GM10248 (cell line): ENCODE results near the gene PGAP2.

Experiments used
- CTCF ChIA-PET: fragments of 300-600 bp; sonication (Branson Sonifier 250); formaldehyde crosslinking; extraction: SDS; loops from one replicate; lab custom pipeline; 2021; ENCODE audit warnings: antibody characterized with exemption; lab: Yijun Ruan, JAX
- POLR2A ChIA-PET: fragments of 350-650 bp; sonication (Branson Sonifier 250); formaldehyde crosslinking; extraction: SDS; loops from one replicate; lab custom pipeline; 2020; ENCODE audit warnings: antibody characterized with exemption; lab: Yijun Ruan, JAX
- DNase-seq: peaks from one replicate; pipeline ENCODE4 v3.0.0; 2012; ENCODE audit errors: extremely low spot score
- TF ChIP-seq, protein P1 (sequence below): IDR thresholded peaks from 2 replicates; pipeline ENCODE4 v1.5.1; 2012; ENCODE audit warnings: mild to moderate bottlenecking, low read depth; ENCODE audit errors: extremely low read depth, missing control alignments, control extremely low read depth

Gene PGAP2

DNA sequence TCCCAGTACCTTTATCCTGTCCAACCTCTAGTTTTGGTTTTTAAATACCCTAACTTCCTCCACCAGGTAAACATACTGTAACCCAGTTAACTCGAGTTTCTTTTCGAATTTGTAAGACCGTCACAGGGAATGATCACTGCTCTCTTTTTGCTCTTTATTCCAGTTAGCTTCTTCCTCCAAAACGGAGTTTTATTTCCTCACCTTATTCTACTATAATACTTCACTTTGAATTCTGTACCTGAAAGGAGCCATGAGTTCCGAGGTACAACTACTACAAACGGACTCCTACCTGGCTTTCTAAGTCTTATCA is 12.4 kb upstream of the PGAP2 start:
- ChIA-PET CTCF (interaction anchor here (1.5 to 3.0 kb wide), 4 partner anchors 10 to 277 kb away, joined by 7 to 13 read pairs (median 8); partner anchors contain the start of gene PGAP2), POLR2A (no interaction called here)
- TF ChIP-seq, protein P1, sequence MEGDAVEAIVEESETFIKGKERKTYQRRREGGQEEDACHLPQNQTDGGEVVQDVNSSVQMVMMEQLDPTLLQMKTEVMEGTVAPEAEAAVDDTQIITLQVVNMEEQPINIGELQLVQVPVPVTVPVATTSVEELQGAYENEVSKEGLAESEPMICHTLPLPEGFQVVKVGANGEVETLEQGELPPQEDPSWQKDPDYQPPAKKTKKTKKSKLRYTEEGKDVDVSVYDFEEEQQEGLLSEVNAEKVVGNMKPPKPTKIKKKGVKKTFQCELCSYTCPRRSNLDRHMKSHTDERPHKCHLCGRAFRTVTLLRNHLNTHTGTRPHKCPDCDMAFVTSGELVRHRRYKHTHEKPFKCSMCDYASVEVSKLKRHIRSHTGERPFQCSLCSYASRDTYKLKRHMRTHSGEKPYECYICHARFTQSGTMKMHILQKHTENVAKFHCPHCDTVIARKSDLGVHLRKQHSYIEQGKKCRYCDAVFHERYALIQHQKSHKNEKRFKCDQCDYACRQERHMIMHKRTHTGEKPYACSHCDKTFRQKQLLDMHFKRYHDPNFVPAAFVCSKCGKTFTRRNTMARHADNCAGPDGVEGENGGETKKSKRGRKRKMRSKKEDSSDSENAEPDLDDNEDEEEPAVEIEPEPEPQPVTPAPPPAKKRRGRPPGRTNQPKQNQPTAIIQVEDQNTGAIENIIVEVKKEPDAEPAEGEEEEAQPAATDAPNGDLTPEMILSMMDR, result no peak
- DNase-seq, result no peak

DNA sequence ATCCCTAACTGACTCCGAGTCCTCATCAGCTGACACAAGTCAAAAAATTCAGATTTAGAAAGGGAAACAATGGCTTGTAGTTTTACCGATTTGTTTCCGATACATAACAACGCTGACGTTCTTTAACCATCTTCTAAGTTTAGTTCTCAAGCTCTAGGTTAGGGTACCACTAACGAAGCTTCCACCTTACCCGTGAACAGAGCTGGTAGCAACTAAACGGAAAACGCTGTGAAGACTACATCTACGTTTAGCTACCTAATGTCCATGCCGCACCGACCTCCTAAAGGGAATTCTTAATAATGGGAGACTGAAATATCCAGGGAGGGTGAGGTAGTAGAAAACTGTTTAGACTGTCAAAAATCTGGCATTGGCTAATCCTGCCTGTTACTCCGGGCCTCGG is 12.0 kb upstream of the PGAP2 start:
- no peak for DNase-seq
- TF ChIP-seq, protein P1, result no peak
- ChIA-PET CTCF (interaction anchor here (1.5 to 3.0 kb wide), 4 partner anchors 11 to 276 kb away, joined by 7 to 13 read pairs (median 8); partner anchors contain the start of gene PGAP2), POLR2A (no interaction called here)

DNA sequence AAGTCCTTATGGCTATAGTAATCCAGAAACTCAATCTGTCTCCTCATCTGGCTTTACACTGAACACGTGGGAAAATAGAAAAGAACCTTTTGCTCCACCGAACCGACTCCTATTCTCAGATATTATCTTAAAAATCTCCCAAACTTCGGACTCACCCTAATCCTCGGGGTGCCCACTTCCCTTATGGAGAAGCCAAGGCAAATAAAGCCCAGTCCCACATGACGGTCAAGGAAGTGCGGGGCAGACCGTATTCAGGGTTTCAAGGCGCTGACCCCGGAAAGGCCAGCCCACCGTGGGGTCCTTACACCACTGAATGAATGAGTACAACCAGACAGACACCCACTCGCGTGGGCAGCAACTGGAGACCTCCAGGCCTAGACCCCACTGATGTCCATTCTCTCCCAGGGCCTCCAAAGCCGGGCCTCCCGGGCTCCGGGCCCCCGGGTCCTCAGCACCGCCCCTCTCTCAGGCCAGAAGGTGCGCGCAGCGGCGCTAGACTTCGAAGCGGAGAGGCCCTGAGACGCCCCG is 11.5 kb upstream of the PGAP2 start:
- DNase-seq, result no peak
- ChIA-PET POLR2A (no interaction called here), CTCF (interaction anchor here (1.2 to 3.9 kb wide), 4 partner anchors 12 to 15 kb away, joined by 5 to 39 read pairs (median 10); partner anchors contain the start of gene PGAP2)
- TF ChIP-seq, protein P1, result no peak

DNA sequence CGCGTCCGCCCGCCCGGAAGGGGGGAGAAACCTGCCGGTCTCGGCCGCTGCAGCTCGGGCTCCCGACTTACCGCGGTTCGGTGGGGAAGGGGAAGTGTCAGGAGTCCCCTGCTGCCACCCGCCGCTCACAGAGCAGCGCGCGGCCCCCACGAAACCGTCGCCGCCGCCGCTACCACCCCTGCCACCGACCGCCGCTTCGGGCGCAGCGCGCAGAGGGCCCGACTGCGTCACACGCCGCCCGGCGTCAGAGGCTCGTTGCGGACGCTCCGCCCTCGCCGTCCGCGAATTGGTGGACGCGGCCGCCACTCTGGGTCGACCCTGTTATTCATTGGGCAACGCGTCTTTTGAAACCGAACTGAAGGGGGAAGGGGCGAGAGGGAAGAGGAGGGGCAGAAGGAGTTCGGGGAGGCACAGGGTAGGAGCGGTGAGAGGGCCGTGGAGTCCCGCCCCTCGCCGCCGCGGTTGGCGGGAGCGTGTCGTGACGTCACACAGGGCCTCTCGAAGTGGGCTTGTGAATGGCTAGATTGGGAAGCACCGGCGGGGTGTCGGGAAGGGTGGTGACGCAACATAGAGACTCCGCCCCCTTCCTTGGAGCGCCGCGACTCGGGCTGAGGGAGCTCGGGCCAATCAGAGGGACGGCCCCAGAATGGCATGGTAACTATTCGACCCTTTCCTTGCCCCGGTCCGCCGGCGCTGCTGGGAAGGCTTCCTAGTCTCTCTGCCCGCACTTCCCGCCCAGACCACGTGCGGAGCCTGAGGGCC is 10.8 kb upstream of the PGAP2 start, which contains the start of gene NUP98:
TSS of gene NUP98 (minus strand) at position 226 of the 762 bp plus-strand sequence. CDS start 15,437 bp downstream, outside the sequence.
- CTCF ChIA-PET, result interaction anchor here (0.8 to 3.9 kb wide), 9 partner anchors 11 to 275 kb away, joined by 3 to 39 read pairs (median 5); partner anchors contain the start of gene PGAP2
- TF ChIP-seq, protein P1, result no peak
- POLR2A ChIA-PET, result interaction anchor here (0.5 to 1.0 kb wide), 4 partner anchors 10 to 49 kb away, joined by 3 read pairs; no protein-coding TSS in a partner anchor
- peak; percentile 99 for DNase-seq

DNA sequence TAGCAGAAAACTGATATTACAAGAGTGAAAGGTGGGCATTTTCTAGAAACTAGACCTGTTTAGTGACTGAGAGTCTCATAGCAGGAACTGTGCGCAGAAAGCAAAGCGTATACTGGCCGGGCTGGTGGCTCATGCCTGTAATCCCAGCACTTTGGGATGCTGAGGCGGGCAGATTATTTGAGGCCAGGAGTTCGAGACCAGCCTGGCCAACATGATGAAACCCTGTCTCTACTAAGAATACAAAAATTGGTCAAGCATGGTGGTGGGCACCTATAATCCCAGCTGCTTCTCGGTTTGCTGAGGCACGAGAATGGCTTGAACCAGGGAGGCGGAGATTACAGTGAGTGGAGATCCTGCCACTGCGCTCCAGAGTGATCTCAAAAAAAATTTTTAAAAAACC is 9.2 kb upstream of the PGAP2 start:
- TF ChIP-seq, protein P1, result no peak
- ChIA-PET POLR2A (no interaction called here), CTCF (interaction anchor here (1.3 to 3.9 kb wide), 4 partner anchors 10 to 273 kb away, joined by 3 to 39 read pairs (median 7); partner anchors contain the start of gene PGAP2)
- DNase-seq, result no peak

DNA sequence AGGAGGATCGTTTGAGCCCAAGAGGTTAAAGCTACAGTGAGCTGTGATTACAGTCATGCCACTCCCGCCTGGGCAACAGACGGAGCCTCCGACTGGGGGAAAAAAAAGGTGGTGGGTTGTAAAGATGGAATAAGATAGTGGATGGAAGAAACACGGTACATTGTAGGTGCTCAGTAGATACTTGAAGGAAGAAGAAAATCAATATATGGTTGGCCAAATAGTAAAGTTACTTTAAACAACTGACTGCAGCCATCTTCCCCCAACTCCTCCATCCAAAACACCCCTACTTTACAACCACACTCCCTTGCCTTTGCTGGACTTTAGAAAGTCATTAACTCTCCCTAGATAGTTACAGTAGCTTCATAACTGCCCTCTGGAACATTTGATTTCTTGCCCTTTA is 8.5 kb upstream of the PGAP2 start:
- TF ChIP-seq, protein P1, result no peak
- ChIA-PET POLR2A (interaction anchor here (0.6 kb wide), 1 partner anchor 71 kb away, joined by 4 read pairs; no protein-coding TSS in a partner anchor), CTCF (interaction anchor here (2.2 to 3.9 kb wide), 2 partner anchors 9 to 272 kb away, joined by 7 to 39 read pairs; partner anchors contain the start of gene PGAP2)
- no peak for DNase-seq
